Activated T-cell treated with anti-CD3 and anti-CD28 coated beads for 4 hours (primary cell): ENCODE measurements around the gene NSMCE4A.
"Not testable (repeated sequence)": the region's sequence is repeated elsewhere in the genome, so short reads cannot be mapped to it uniquely, and the experiment has no call there.

Experiments
- DNase-seq: peaks from one replicate; pipeline ENCODE4 v3.0.0-alpha.2; 2020

Gene NSMCE4A

DNA sequence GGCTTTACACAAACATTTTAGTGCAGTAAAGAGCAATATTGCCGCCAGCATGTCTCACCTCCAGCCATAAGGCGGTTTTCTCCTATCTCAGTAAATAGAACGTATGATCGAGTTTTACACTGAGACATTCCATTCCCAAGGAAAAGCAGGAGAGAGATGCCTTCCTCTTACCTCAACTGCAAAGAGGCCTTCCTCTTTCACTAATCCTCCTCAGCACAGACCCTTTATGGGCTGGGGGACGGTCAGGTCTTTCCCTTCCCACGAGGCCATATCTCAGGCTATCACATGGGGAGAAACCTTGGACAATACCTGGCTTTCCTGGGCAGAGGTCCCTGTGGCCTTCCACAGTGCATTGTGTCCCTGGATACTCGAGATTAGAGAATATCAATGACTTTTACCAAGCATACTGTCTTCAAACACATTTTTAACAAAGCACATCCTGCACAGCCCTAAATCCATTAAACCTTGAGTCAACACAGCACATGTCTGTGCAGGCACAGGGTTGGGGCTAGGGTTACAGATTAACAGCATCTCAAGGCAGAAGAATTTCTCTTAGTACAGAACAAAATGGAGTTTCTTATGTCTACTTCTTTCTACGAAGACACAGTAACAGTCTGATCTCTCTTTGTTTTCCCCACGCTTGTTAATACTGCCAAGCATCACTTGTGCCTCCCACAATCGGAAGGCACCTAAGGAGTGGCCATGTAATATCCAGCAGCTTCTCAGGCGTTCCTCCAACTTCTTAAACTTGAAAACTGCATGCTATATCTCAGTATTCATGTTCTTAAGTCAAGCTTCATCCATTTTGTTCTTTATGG is 44.5 kb downstream of the NSMCE4A start:
- DNase-seq: not testable (repeated sequence)

DNA sequence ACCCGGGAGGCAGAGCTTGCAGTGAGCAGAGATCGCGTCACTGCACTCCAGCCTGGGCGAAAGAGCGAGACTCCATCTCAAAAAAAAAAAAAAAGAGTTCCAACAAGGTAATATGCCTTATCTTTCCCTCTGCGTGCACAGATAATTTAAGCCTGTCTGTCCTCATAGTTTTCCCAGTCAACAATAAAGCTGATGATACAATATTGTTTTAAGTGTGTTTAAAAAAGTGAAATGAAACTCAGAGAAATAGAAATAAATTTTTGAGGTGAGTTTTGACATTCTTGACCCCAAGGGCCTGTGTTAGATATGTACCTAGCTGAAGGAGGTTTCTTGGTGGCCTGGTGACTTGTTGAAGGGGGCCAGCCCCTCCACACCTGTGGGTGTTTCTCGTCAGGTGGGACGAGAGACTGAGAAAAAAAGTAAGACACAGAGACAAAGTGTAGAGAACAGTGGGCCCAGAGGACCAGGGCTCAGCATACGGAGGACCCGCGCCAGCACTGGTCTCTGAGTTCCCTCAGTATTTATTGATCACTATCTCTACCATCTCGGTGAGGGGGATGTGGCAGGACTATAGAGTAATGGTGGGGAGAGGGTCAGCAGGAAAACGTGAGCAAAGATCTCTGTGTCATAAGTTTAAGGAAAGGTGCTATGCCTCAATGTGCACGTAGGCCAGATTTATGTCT is 45.3 kb downstream of the NSMCE4A start:
- DNase-seq: not testable (repeated sequence)

DNA sequence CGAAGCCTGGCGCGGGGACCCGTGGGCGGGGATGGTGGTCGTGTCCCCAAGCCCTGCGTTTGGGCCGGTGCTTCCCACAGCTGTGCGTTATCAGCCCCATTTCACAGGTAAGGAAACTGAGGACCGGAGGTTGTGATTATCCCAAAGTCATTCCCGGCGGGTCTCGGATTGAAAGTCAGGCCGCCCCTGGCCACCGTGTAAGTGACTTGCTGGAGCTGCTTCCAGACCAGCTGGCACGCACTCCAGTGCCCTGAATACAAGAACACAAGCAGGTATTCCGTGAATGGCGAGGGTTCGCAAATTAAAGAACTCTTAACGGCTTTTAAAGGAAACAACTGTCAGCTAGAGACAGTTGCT is 46.5 kb downstream of the NSMCE4A start:
- no peak for DNase-seq

DNA sequence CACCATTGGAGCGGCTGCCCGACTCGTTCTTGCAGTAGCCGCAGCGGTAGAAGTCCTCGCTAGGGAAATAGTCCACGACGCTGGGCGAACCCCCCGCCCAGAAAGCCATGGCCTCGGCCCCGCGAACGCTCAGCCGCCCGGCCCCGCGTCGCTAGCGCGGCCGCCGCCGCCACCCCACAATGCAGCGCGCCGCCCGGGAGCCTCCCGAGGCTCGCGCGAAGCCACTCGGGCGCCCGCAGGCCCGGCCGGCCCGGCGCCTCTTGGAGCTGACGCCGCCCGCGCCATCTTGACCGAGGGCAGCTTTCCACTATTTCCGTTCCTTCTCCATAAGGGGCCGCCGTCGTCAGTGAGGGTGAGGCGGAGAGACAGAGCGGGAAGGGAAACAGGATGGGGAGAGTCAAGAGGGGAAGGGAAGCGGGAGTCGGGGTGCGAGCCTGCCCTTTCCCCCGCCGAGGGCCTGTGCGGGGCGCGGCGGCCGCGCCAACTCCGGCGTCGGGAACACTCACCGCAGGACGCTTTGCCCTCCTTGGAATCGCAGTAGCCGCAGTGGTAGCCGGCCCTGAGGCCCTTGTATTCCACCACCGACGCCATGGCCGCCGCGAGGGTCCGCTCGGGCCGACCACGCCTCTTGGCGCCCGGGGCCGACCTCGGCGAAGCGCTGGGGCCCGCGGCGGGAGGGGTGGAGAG is 47.0 kb downstream of the NSMCE4A start, which contains the start of gene ATE1:
TSS of gene ATE1 (minus strand) at position 191 of the 687 bp plus-strand sequence. CDS start at position 109, 82 bp downstream.
- peak; percentile 72 for DNase-seq

- DNase-seq: peak; percentile 4
These were observed 47.6 kb downstream of the NSMCE4A start for GRCh38 chr10:121927318-121927840.

DNA sequence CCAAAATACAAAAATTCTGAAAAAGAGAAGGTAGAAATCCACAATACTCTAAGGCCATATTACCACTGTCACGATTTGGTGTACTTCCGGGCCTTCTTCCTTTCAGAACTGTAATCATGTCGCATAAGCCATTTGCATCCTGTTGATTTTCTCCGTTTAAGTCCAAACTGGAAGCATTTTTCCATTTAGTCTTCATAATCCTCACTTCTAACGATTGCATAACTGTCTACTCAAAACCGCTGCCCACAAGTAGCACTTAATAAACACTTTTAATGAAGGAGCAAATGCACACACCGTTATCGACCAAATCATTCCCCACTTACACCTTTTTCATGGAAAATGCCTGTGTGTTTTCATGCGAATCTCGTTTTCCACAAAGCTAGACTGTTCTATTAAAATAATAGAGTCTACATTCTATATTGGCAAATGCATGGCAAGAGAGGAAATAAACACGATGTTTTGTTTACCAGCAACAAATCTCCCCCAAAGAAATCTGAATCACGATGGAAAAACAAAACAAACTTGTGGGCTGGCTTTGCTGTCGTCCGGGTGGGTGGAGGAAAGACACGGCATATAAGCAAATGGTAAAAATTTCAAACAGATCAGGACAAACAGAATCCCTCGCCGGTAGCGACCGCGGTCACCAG is 48.2 kb downstream of the NSMCE4A start:
- peak; percentile 4 for DNase-seq

DNA sequence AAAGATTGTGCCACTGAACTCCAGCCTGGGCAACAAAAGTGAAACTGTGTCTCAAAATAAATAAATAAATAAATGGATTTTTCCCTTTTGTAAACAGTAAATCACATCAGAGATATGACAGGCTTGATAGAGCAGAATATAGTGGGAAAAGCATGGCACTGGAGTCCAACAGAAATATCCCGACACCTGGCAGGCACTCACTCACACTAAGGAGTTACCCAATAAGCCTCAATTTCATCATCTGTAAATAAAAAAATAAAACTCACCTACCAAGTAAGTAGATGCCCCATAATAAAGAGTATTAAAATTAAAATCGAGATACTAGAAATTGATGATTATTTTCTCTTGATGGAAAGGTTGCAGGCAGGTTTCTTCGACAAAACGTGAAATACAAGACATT is 48.9 kb downstream of the NSMCE4A start:
- no peak for DNase-seq

- no peak for DNase-seq
These were observed 53.6 kb downstream of the NSMCE4A start for GRCh38 chr10:121921238-121921931.

DNA sequence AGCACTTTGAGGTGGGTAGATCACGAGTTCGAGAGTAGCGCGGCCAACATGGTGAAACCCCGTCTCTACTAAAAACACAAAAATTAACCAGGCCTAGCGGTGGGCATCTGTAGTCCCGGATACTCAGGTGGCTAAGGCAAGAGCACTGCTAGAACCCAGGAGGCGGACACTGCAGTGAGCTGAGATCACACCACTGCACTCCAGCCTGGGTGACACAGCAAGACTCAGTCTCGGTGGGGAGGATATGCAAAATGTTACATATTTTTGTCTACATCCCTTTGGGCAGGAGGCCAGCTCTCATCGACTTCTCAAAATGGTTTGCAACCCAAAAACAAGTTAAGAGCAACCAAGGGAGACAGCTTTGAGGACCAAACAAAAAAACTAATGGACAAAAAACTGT is 55.4 kb downstream of the NSMCE4A start:
- DNase-seq: no peak

- DNase-seq: not testable (repeated sequence)
These were observed 56.2 kb downstream of the NSMCE4A start for GRCh38 chr10:121918800-121919199.

DNA sequence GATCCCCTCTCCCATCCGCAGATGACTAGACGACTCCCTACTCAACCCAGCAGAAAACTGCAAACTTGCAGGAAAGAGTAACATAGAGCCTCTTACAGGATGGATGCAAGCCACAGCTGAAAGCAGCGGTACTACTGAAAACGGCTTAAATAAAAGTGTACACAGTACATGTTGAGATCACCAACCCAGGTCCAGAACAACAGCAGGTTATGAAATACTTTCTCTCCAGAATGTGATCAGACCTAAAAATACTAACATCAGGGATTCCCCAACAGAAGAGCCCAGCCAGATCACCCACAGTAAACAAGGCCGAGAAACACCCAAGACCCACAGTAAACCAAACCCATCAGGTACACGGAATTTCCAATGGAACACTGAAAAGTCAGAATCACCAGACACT is 60.4 kb downstream of the NSMCE4A start:
- no peak for DNase-seq

GRCh38 chr10:121911421-121911697 is 63.7 kb downstream of the NSMCE4A start:
- no peak for DNase-seq

DNA sequence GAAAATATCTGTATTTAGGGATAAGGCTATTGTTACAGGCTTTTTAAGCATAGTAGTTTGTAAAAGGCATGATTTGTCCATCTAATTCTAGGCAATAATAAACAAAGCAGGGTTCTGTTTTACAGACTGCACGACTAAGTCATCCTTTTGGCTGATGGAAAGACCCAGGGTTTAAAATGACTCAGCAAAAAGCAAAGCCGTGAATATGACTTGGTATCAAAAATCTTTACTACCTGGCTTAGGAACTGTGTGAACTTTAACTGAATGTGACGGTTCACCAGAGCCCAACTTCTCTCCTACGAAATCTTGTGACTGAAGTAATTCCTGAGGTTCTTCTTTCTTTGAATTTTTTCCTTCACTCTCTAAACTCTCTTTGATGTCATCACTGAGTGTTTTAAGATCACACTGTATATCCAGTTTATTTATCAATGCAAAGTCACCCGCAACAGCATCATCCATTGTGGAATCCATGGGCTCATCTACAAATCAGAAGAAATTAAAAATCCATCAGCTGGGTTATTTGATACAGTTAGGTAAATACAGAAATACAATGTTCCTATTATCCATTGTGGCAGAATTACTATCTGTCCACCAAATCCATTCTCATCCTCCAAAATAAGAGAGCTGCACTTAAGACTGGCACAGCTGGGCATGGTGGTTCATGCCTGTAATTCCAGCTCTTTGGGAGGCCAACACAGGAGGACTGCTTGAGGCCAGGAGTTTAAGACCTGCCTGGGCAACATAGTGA is 64.2 kb downstream of the NSMCE4A start:
- no peak for DNase-seq
